HepG2 (cell line): Measurements from ENCODE around the gene AURKA. TPM values are rescaled to one million over a fixed set of nuclear protein-coding genes. Genes with fewer than 3 reads are reported as not detected.

Experiments used
- ATAC-seq: fragments of 200-7000 bp; cut with Tn5 transposase; 3 replicates; pipeline ENCODE4 v1.9.1; 2020; ENCODE audit warnings: mild to moderate bottlenecking, moderate library complexity
- BruUV-seq: library from RNA; stranded (reverse); fragments of 400-500 nt; replicated peaks from 2 replicates; lab custom pipeline; 2021; lab: Mats Ljungman, UMichigan
- CTCF ChIA-PET: fragments of 300-600 bp; formaldehyde crosslinking; extraction: SDS; loops from one replicate; lab custom pipeline; 2021; ENCODE audit warnings: low total read pairs, inconsistent platforms, low intra/inter-chr PET ratio; lab: Yijun Ruan, JAX
- POLR2A ChIA-PET: fragments of 350-600 bp; sonication (Branson Sonifier 250); formaldehyde crosslinking; loops from one replicate; lab custom pipeline; 2020; ENCODE audit warnings: antibody characterized with exemption, inconsistent platforms; lab: Yijun Ruan, JAX
- DNase-seq: peaks from one replicate; pipeline ENCODE4 v3.0.0-alpha.2; 2015; ENCODE audit warnings: low spot score
- FAIRE-seq: peaks from 3 replicates; lab custom pipeline; 2011; peaks lifted over from hg19 to GRCh38; lab: Jason Lieb, UNC
- H2AFZ ChIP-seq: one replicate; pipeline ENCODE4 v1.6.1; 2011; ENCODE audit warnings: low read length, inconsistent platforms
- H3K27ac ChIP-seq: fragments of 300-600 bp; 3 replicates; pipeline ENCODE4 v1.8.0; 2011; ENCODE audit warnings: mixed run types, mild to moderate bottlenecking, mixed read lengths, low read length, inconsistent platforms; ENCODE audit not compliant: insufficient read depth; ENCODE audit errors: extremely low read length
- H3K27me3 ChIP-seq, 2 experiments: fragments of 200-600 bp in 1 of 2; 2 replicates in 1 of 2; 3 replicates in 1 of 2; pipeline versions ENCODE4 v1.6.0 to v1.8.0; 2011; ENCODE audit warnings: low read length in 2 of 2, mild to moderate bottlenecking in 2 of 2, moderate library complexity in 2 of 2, inconsistent platforms in 1 of 2; ENCODE audit not compliant: insufficient read depth in 2 of 2, control insufficient read depth in 1 of 2
- H3K36me3 ChIP-seq, 2 experiments: fragments of 200-600 bp in 1 of 2; replicated peaks in 1 of 2; 2 replicates in 1 of 2; 3 replicates in 1 of 2; pipeline versions ENCODE4 v1.5.1 to v1.8.0; 2011; ENCODE audit warnings: low read length in 2 of 2, inconsistent platforms in 1 of 2; ENCODE audit not compliant: insufficient read depth in 2 of 2, control insufficient read depth in 1 of 2
- H3K4me1 ChIP-seq: 2 replicates; pipeline ENCODE4 v1.5.1; 2012; ENCODE audit warnings: low read length, inconsistent platforms; ENCODE audit not compliant: insufficient read depth
- H3K4me2 ChIP-seq: 2 replicates; pipeline ENCODE4 v1.6.0; 2011; ENCODE audit warnings: low read depth, low read length, inconsistent platforms
- H3K4me3 ChIP-seq, 3 experiments: fragments of 200-600 bp in 1 of 3; sonication (generic), shearing (Covaris generic) in 1 of 3; replicated peaks in 1 of 3; 2 replicates each; pipeline ENCODE4 v1.5.1; 2011 to 2016; ENCODE audit warnings: low read length in 3 of 3, inconsistent platforms in 2 of 3, low read depth in 2 of 3, mild to moderate bottlenecking in 2 of 3, control low read depth in 1 of 3, mixed read lengths in 1 of 3; ENCODE audit not compliant: insufficient read depth in 1 of 3
- H3K79me2 ChIP-seq: one replicate; pipeline ENCODE4 v1.6.1; 2011; ENCODE audit warnings: low read length, inconsistent platforms; ENCODE audit not compliant: insufficient read depth
- H3K9ac ChIP-seq: 2 replicates; pipeline ENCODE4 v1.6.0; 2011; ENCODE audit warnings: mild to moderate bottlenecking, low read depth, low read length, inconsistent platforms; ENCODE audit not compliant: insufficient read depth
- H3K9me3 ChIP-seq: 2 replicates; pipeline ENCODE4 v1.5.1; 2012; ENCODE audit warnings: mild to moderate bottlenecking, low read length
- H4K20me1 ChIP-seq: 2 replicates; pipeline ENCODE4 v1.6.0; 2011; ENCODE audit warnings: inconsistent platforms, mild to moderate bottlenecking, low read length, moderate library complexity; ENCODE audit not compliant: insufficient read depth
- ARHGAP35 ChIP-seq: sonication (generic); formaldehyde crosslinking; IDR thresholded peaks from 2 replicates; pipeline ENCODE4 v1.9.0; 2022; ENCODE audit warnings: mild to moderate bottlenecking, inconsistent platforms, moderate library complexity, missing genetic modification reagents, borderline replicate concordance
- CBX1 ChIP-seq: IDR thresholded peaks from one replicate; pipeline ENCODE4 v1.6.1; 2016; ENCODE audit warnings: antibody characterized with exemption, low read depth
- JUN ChIP-seq: sonication (generic); formaldehyde crosslinking; IDR thresholded peaks from 2 replicates; pipeline ENCODE4 v1.4.0; 2020; ENCODE audit warnings: mild to moderate bottlenecking, missing genetic modification reagents
- KDM4B ChIP-seq: sonication (generic); formaldehyde crosslinking; IDR thresholded peaks from 2 replicates; pipeline ENCODE4 v1.4.0; 2020; ENCODE audit warnings: missing genetic modification reagents
- NR3C1 ChIP-seq: sonication (generic); formaldehyde crosslinking; IDR thresholded peaks from 2 replicates; pipeline ENCODE4 v1.4.0; 2020; ENCODE audit warnings: missing genetic modification reagents
- PHF8 ChIP-seq: sonication (generic); formaldehyde crosslinking; IDR thresholded peaks from 2 replicates; pipeline ENCODE4 v1.5.0; 2020; ENCODE audit warnings: missing genetic modification reagents
- RCOR2 ChIP-seq: IDR thresholded peaks from 2 replicates; pipeline ENCODE4 v1.6.1; 2016; ENCODE audit warnings: missing biosample characterization, missing genetic modification reagents
- SALL2 ChIP-seq: sonication (generic); formaldehyde crosslinking; IDR thresholded peaks from 2 replicates; pipeline ENCODE4 v1.8.1; 2023; ENCODE audit warnings: mild to moderate bottlenecking, missing genetic modification reagents, inconsistent platforms
- SETDB1 ChIP-seq: sonication (generic); formaldehyde crosslinking; IDR thresholded peaks from 2 replicates; pipeline ENCODE4 v1.5.1; 2020; ENCODE audit warnings: missing genetic modification reagents, mild to moderate bottlenecking, borderline replicate concordance
- SMARCC2 ChIP-seq: fragments of 450-650 bp; IDR thresholded peaks from 2 replicates; pipeline ENCODE4 v1.6.1; 2017; ENCODE audit warnings: antibody characterized with exemption, mild to moderate bottlenecking
- SNAPC2 ChIP-seq: sonication (generic); formaldehyde crosslinking; IDR thresholded peaks from 2 replicates; pipeline ENCODE4 v1.8.1; 2022; ENCODE audit warnings: mild to moderate bottlenecking, missing genetic modification reagents
- SNRNP70 ChIP-seq: fragments of 200-400 bp; formaldehyde crosslinking; IDR thresholded peaks from 2 replicates; pipeline ENCODE4 v1.6.1; 2017; ENCODE audit warnings: mild to moderate bottlenecking, low read depth, low read length, moderate library complexity
- SP5 ChIP-seq: IDR thresholded peaks from 2 replicates; pipeline ENCODE4 v1.6.1; 2016; ENCODE audit warnings: low read depth, borderline replicate concordance
- STAT6 ChIP-seq: sonication (generic); formaldehyde crosslinking; IDR thresholded peaks from 2 replicates; pipeline ENCODE4 v1.4.0; 2020; ENCODE audit warnings: missing genetic modification reagents, mild to moderate bottlenecking, borderline replicate concordance
- ZBTB39 ChIP-seq: sonication (generic); formaldehyde crosslinking; IDR thresholded peaks from 2 replicates; pipeline ENCODE4 v1.5.0; 2020; ENCODE audit warnings: missing genetic modification reagents
- ZMYM4 ChIP-seq: sonication (generic); formaldehyde crosslinking; IDR thresholded peaks from 2 replicates; pipeline ENCODE4 v1.8.1; 2023; ENCODE audit warnings: mild to moderate bottlenecking, missing genetic modification reagents
- ZNF260 ChIP-seq: sonication (generic); formaldehyde crosslinking; IDR thresholded peaks from 2 replicates; pipeline ENCODE4 v1.4.0; 2020; ENCODE audit warnings: missing genetic modification reagents, low read depth, mild to moderate bottlenecking, borderline replicate concordance
- ZNF597 ChIP-seq: sonication (generic); formaldehyde crosslinking; IDR thresholded peaks from 2 replicates; pipeline ENCODE4 v1.5.0; 2020; ENCODE audit warnings: missing genetic modification reagents
- WGBS: methylation state at CpG from one replicate; pipeline ENCODE4 v1.1.6; 2017; ENCODE audit warnings: low lambda C conversion rate; 5-methylcytosine and 5-hydroxymethylcytosine counted together
- in situ Hi-C: cut with HindIII; loops from 2 replicates; pipeline ENCODE4 v1.10.0; 2017; ENCODE audit warnings: low pct_unique_long_range_greater_than_20kb; ENCODE audit not compliant: extremely low pct_ligation_motif_present
- intact Hi-C: fragments of 100-400 bp; cut with micrococcal nuclease; formaldehyde crosslinking; loops from one replicate; pipeline ENCODE4 v1.10.0; 2022; ENCODE audit not compliant: unreplicated experiment
- polyA plus RNA-seq, 8 experiments: library from polyadenylated mRNA; depleted of rRNA in 3 of 8; stranded (reverse) in 7 of 8; unstranded in 1 of 8; fragments of >200 nt; fragmentation: Illumina TruSeq in 4 of 8; extraction: Trizol in 4 of 8; gene quantifications; 2 replicates each; pipeline versions ENCODE4 v1.2.1 to v1.2.3, GENCODE V29; 2011 to 2016; ENCODE audit warnings: low read depth in 4 of 8, missing spikeins in 1 of 8, mixed read lengths in 1 of 8; ENCODE audit not compliant: insufficient read depth in 1 of 8
- total RNA-seq, 5 experiments: library from RNA; depleted of rRNA; stranded (reverse); fragments of >200 nt; fragmentation: Illumina TruSeq; extraction: Trizol; gene quantifications; 2 replicates each; pipeline ENCODE4 v1.2.3, GENCODE V29; 2016; ENCODE audit warnings: low read depth in 1 of 5

Gene AURKA
- total and polyA plus RNA-seq, 2 of the 13 experiments (the other 11 are each of a cell fraction or from before 2014, with no cell fraction given), result 96.4 to 224 TPM

- TF ChIP-seq ZNF260 (no peak), CBX1 (no peak), PHF8 (CRISPR knock-in tag) (no peak), SALL2 (CRISPR knock-in tag) (no peak), RCOR2 (CRISPR knock-in tag) (no peak)
These were observed 36.9 kb upstream of the AURKA start (continued) for GRCh38 chr20:56428881-56429280.

GRCh38 chr20:56428410-56428809 lies 36.4 kb upstream of the AURKA start:
- H3K4me1 ChIP-seq, result peaks cover 12% of the 10 kb centered on the region
- H3K36me3 ChIP-seq, result no peaks in the 10 kb centered on the region
- H3K4me2 ChIP-seq, result no peak overlapping the region
- no peaks in the 10 kb centered on the region for H3K27me3 ChIP-seq
- H3K4me3 ChIP-seq, result no peak overlapping the region
- TF ChIP-seq ZBTB39 (CRISPR knock-in tag) (no peak), SNAPC2 (CRISPR knock-in tag) (no peak), NR3C1 (CRISPR knock-in tag) (no peak), JUN (CRISPR knock-in tag) (no peak), ARHGAP35 (CRISPR knock-in tag) (no peak), SETDB1 (CRISPR knock-in tag) (no peak), ZMYM4 (CRISPR knock-in tag) (no peak), SP5 (CRISPR knock-in tag) (no peak), STAT6 (CRISPR knock-in tag) (no peak), KDM4B (CRISPR knock-in tag) (no peak), SNRNP70 (no peak), ZNF597 (CRISPR knock-in tag) (no peak), SMARCC2 (no peak)
- ATAC-seq (no peak), DNase-seq (no peak), FAIRE-seq (no peak)
- no peaks in the 10 kb centered on the region for H4K20me1 ChIP-seq
- no peak overlapping the region for H2AFZ ChIP-seq
- POLR2A ChIA-PET, result no interaction called here
- WGBS, result 46% methylated on average over 5 of the region's 5 CpGs
- H3K9ac ChIP-seq, result no peak overlapping the region
- H3K79me2 ChIP-seq, result no peaks in the 10 kb centered on the region
- in situ Hi-C loops, result no loop called here
- no TSS peak for BruUV-seq
- CTCF ChIA-PET, result no interaction called here
- intact Hi-C loops, result no loop called here
- no peaks in the 10 kb centered on the region for H3K9me3 ChIP-seq
- H3K27ac ChIP-seq, result no peak overlapping the region
